ENCODE results near the gene SRP68. TPM values are rescaled to one million over a fixed set of nuclear protein-coding genes. Genes with fewer than 3 reads are reported as not detected.
"Not testable (repeated sequence)": the region's sequence is repeated elsewhere in the genome, so short reads cannot be mapped to it uniquely, and the experiment has no call there.

Gene SRP68
- total RNA-seq, 4 donors from 2014 or later = 51.5 to 58.6 (median 53.5) TPM

- no peaks in the 10 kb centered on the region for H3K9me3 ChIP-seq
- no peak for TF ChIP-seq POLR2A (IDR thresholded peaks at IDR 0.05)
- TF ChIP-seq EP300 (IDR thresholded peaks at IDR 0.05) = no peak
- no peak for TF ChIP-seq CTCF (IDR thresholded peaks at IDR 0.05)
- DNase-seq (ENCODE audit: low spot score in 2 of 2) = no peak
- 88 to 92% methylated on average over 3 of the region's 3 CpGs for WGBS, 2 donors
- H3K4me3 ChIP-seq = no peak overlapping the region
- no peak overlapping the region for H3K27ac ChIP-seq
- H3K4me1 ChIP-seq = peaks cover 0 to 7% (median 0%) of the 10 kb centered on the region in 4 donors
- H3K27me3 ChIP-seq = no peaks in the 10 kb centered on the region
- peaks cover 10 to 100% (median 31%) of the 10 kb centered on the region in 3 donors for H3K36me3 ChIP-seq
Measured at GRCh38 chr17:76049239-76049638, 23.1 kb downstream of the SRP68 start.

- Histone ChIP-seq H3K27me3 (no peaks in the 10 kb centered on the region), H3K4me3 (no peak overlapping the region), H3K4me1 (peaks cover 0 to 3% (median 0%) of the 10 kb centered on the region in 4 donors), H3K9me3 (no peaks in the 10 kb centered on the region), H3K27ac (no peak overlapping the region), H3K36me3 (peaks cover 10 to 100% (median 36%) of the 10 kb centered on the region in 3 donors)
- DNase-seq (ENCODE audit: low spot score in 2 of 2) = no peak
- 83 to 86% methylated on average over 9 of the region's 9 CpGs for WGBS, 2 donors
- TF ChIP-seq EP300 (IDR thresholded peaks at IDR 0.05) (no peak), POLR2A (IDR thresholded peaks at IDR 0.05) (no peak)
Measured at GRCh38 chr17:76048711-76049110, 23.6 kb downstream of the SRP68 start.

- no peaks in the 10 kb centered on the region for H3K9me3 ChIP-seq
- H3K4me1 ChIP-seq = no peaks in the 10 kb centered on the region
- H3K27me3 ChIP-seq = no peaks in the 10 kb centered on the region
- no peak overlapping the region for H3K4me3 ChIP-seq
- peaks cover 10 to 100% (median 42%) of the 10 kb centered on the region in 3 donors for H3K36me3 ChIP-seq
- DNase-seq (ENCODE audit: low spot score in 2 of 2) = no peak
- TF ChIP-seq CTCF (IDR thresholded peaks at IDR 0.05) (no peak), EP300 (IDR thresholded peaks at IDR 0.05) (no peak), POLR2A (IDR thresholded peaks at IDR 0.05) (no peak)
- no peak overlapping the region for H3K27ac ChIP-seq
- WGBS, 2 donors = 72 to 84% methylated on average over 9 of the region's 9 CpGs
Measured at GRCh38 chr17:76048025-76048605, 24.2 kb downstream of the SRP68 start.

- 90 to 95% methylated on average over 8 of the region's 8 CpGs for WGBS, 2 donors
- H3K36me3 ChIP-seq = peaks cover 12 to 100% (median 50%) of the 10 kb centered on the region in 3 donors
- no peaks in the 10 kb centered on the region for H3K4me1 ChIP-seq
Measured at GRCh38 chr17:76046064-76046463, 26.3 kb downstream of the SRP68 start.

GRCh38 chr17:76044475-76045007 is 27.8 kb downstream of the SRP68 start:
- H3K36me3 ChIP-seq = peaks cover 12 to 100% (median 53%) of the 10 kb centered on the region in 3 donors
- H3K4me1 ChIP-seq; H3K27me3 ChIP-seq; H3K9me3 ChIP-seq; H3K27ac ChIP-seq; H3K4me3 ChIP-seq; DNase-seq (ENCODE audit: low spot score in 2 of 2): not testable (repeated sequence)
- WGBS, 2 donors = 79 to 87% methylated on average over 11 of the region's 11 CpGs

More at GRCh38 chr17:76046064-76046463, 26.3 kb downstream of the SRP68 start:
- DNase-seq (ENCODE audit: low spot score in 2 of 2) = no peak
- Histone ChIP-seq H3K4me3 (no peak overlapping the region), H3K27ac (no peak overlapping the region), H3K9me3 (no peaks in the 10 kb centered on the region), H3K27me3 (no peaks in the 10 kb centered on the region)
- TF ChIP-seq EP300 (IDR thresholded peaks at IDR 0.05) = no peak
- no peak for TF ChIP-seq POLR2A (IDR thresholded peaks at IDR 0.05)
- no peak for TF ChIP-seq CTCF (IDR thresholded peaks at IDR 0.05)

GRCh38 chr17:76042868-76043267 is 29.4 kb downstream of the SRP68 start:
- not testable (repeated sequence) for H3K27ac ChIP-seq; DNase-seq (ENCODE audit: low spot score in 2 of 2); H3K4me1 ChIP-seq; H3K27me3 ChIP-seq; H3K9me3 ChIP-seq; H3K4me3 ChIP-seq
- 93 to 97% methylated on average over 3 of the region's 3 CpGs for WGBS, 2 donors
- H3K36me3 ChIP-seq = peaks cover 12 to 99% (median 55%) of the 10 kb centered on the region in 3 donors
